Measurements from ENCODE around the gene ROCK2.

DNA sequence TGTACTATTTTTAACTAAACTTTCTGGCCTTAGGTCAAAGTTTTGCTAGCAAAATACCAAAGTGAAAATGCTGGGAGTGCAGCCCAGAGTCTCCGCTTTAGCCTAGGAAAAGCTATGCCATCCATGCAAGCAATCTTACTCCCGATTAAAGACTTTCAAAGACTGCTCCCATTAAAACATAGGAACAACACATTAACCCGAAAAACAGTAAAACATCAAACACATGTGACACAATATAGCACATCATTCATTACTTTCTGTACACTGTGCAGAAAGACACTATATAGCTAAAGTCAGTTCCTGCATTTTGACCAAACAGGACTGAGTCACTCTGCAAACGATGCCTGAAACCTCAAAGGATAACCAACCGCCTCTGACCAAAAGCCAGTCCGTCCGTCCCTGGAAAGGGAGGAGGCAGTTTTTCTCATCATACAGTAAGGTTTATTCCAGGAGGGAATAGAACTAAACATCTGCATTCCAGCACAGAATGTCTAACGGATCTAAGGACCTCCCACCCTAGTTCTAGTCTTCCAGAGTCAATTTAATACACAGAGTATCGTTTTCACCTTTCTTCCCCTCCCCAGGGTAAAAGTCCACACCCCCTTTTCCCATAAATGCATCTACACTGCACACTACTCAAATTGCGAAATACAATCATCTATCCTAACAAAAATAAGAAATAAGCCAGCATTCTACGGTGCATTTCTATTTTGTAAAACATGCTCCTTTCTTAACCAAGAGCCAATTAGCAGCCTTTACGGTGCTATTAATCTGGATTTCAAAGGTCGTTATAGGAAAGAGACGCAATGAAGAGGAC is 1.7 kb downstream of the ROCK2 start:
- TF ChIP-seq POLR2A (IDR thresholded peaks at IDR 0.05; ENCODE audit: low read length) (no peak), GATA1 (IDR thresholded peaks at IDR 0.05; ENCODE audit: low read depth, low read length) (no peak)
